HEK293 (cell line): ENCODE results near the gene GSAP.

Source experiments
- CTCF ChIA-PET: fragments of 350-600 bp; formaldehyde crosslinking; extraction: SDS; loops from one replicate; lab custom pipeline; 2021; ENCODE audit warnings: antibody characterized with exemption; lab: Yijun Ruan, JAX
- POLR2A ChIA-PET: fragments of 300-600 bp; formaldehyde crosslinking; extraction: SDS; loops from one replicate; lab custom pipeline; 2020; ENCODE audit warnings: antibody characterized with exemption, inconsistent platforms; lab: Yijun Ruan, JAX
- H3K27ac ChIP-seq: fragments of 200-500 bp; sonication (Bioruptor generic); 2 replicates; pipeline ENCODE4 v1.5.1; 2014; ENCODE audit warnings: low read depth, low read length, control low read depth, inconsistent platforms; ENCODE audit errors: extremely low read depth
- H3K36me3 ChIP-seq, 2 experiments: fragments of 200-500 bp in 1 of 2; sonication (Bioruptor generic) in 1 of 2; 1 replicate in 1 of 2; 2 replicates in 1 of 2; pipeline ENCODE4 v1.5.1; 2014 to 2017; ENCODE audit warnings: inconsistent platforms in 2 of 2, low read length in 2 of 2; ENCODE audit not compliant: control insufficient read depth in 2 of 2, insufficient read depth in 1 of 2
- H3K4me1 ChIP-seq: fragments of 200-500 bp; sonication (Bioruptor generic); 2 replicates; pipeline ENCODE4 v1.5.1; 2014; ENCODE audit warnings: mild to moderate bottlenecking, low read length, inconsistent platforms; ENCODE audit not compliant: control insufficient read depth, insufficient read depth
- H3K4me3 ChIP-seq: 2 replicates; pipeline ENCODE4 v1.5.1; 2011; ENCODE audit warnings: low read depth, mild to moderate bottlenecking, control low read depth, low read length, moderate library complexity
- H3K9me3 ChIP-seq: fragments of 200-500 bp; sonication (Bioruptor generic); 2 replicates; pipeline ENCODE4 v1.5.1; 2014; ENCODE audit warnings: low read depth, low read length, inconsistent platforms; ENCODE audit not compliant: control insufficient read depth, insufficient read depth
- GLIS1 ChIP-seq: fragments of 450-650 bp; formaldehyde crosslinking; IDR thresholded peaks from 2 replicates; pipeline ENCODE4 v1.5.1; 2016; ENCODE audit warnings: missing biosample characterization, missing genetic modification characterization
- GLIS2 ChIP-seq: fragments of 450-650 bp; formaldehyde crosslinking; IDR thresholded peaks from 2 replicates; pipeline ENCODE4 v1.5.1; 2016; ENCODE audit warnings: missing biosample characterization, missing genetic modification characterization
- KLF9 ChIP-seq: fragments of 450-650 bp; formaldehyde crosslinking; IDR thresholded peaks from 2 replicates; pipeline ENCODE4 v1.5.1; 2016; ENCODE audit warnings: missing biosample characterization, missing genetic modification characterization, low read depth
- YY2 ChIP-seq: fragments of 450-650 bp; formaldehyde crosslinking; IDR thresholded peaks from 2 replicates; pipeline ENCODE4 v1.5.1; 2016; ENCODE audit warnings: missing biosample characterization, missing genetic modification characterization
- ZBTB17 ChIP-seq: fragments of 450-650 bp; formaldehyde crosslinking; IDR thresholded peaks from 2 replicates; pipeline ENCODE4 v1.5.1; 2016; ENCODE audit warnings: missing biosample characterization, missing genetic modification characterization
- ZNF132 ChIP-seq: fragments of 450-650 bp; formaldehyde crosslinking; IDR thresholded peaks from 2 replicates; pipeline ENCODE4 v1.5.1; 2017; ENCODE audit warnings: missing biosample characterization, missing genetic modification characterization, borderline replicate concordance
- ZNF157 ChIP-seq: fragments of 450-650 bp; formaldehyde crosslinking; IDR thresholded peaks from 2 replicates; pipeline ENCODE4 v1.5.1; 2016; ENCODE audit warnings: missing biosample characterization, missing genetic modification characterization
- ZNF174 ChIP-seq: fragments of 450-650 bp; formaldehyde crosslinking; IDR thresholded peaks from 2 replicates; pipeline ENCODE4 v1.5.0; 2017; ENCODE audit warnings: missing biosample characterization, mild to moderate bottlenecking, missing genetic modification characterization
- ZNF266 ChIP-seq: fragments of 450-650 bp; formaldehyde crosslinking; IDR thresholded peaks from 2 replicates; pipeline ENCODE4 v1.5.1; 2016; ENCODE audit warnings: missing biosample characterization, missing genetic modification characterization, low read depth
- ZNF302 ChIP-seq: fragments of 450-650 bp; formaldehyde crosslinking; IDR thresholded peaks from 2 replicates; pipeline ENCODE4 v1.5.1; 2016; ENCODE audit warnings: missing biosample characterization, missing genetic modification characterization, low read depth
- ZNF37A ChIP-seq: fragments of 450-650 bp; IDR thresholded peaks from 2 replicates; pipeline ENCODE4 v1.5.1; 2018; ENCODE audit warnings: missing biosample characterization, missing genetic modification characterization
- ZNF404 ChIP-seq: fragments of 450-650 bp; formaldehyde crosslinking; IDR thresholded peaks from 2 replicates; pipeline ENCODE4 v1.5.1; 2017; ENCODE audit warnings: missing biosample characterization, missing genetic modification characterization
- ZNF423 ChIP-seq: fragments of 450-650 bp; formaldehyde crosslinking; IDR thresholded peaks from 2 replicates; pipeline ENCODE4 v1.5.1; 2016; ENCODE audit warnings: missing biosample characterization, missing genetic modification characterization
- ZNF558 ChIP-seq: fragments of 450-650 bp; formaldehyde crosslinking; IDR thresholded peaks from 2 replicates; pipeline ENCODE4 v1.5.1; 2016; ENCODE audit warnings: missing biosample characterization, missing genetic modification characterization
- ZNF596 ChIP-seq: fragments of 450-650 bp; IDR thresholded peaks from 2 replicates; pipeline ENCODE4 v1.5.0; 2018; ENCODE audit warnings: missing biosample characterization, mild to moderate bottlenecking, missing genetic modification characterization, moderate library complexity
- ZNF621 ChIP-seq: fragments of 450-650 bp; formaldehyde crosslinking; IDR thresholded peaks from 2 replicates; pipeline ENCODE4 v1.5.1; 2017; ENCODE audit warnings: missing biosample characterization, missing genetic modification characterization
- ZNF76 ChIP-seq: fragments of 450-650 bp; formaldehyde crosslinking; IDR thresholded peaks from 2 replicates; pipeline ENCODE4; 2016; ENCODE audit warnings: low read depth, missing biosample characterization, missing genetic modification characterization, borderline replicate concordance
- ZNF776 ChIP-seq: fragments of 450-650 bp; formaldehyde crosslinking; IDR thresholded peaks from 2 replicates; pipeline ENCODE4 v1.5.0; 2017; ENCODE audit warnings: missing biosample characterization, missing genetic modification characterization, borderline replicate concordance
- ZNF791 ChIP-seq: fragments of 450-650 bp; formaldehyde crosslinking; IDR thresholded peaks from 2 replicates; pipeline ENCODE4 v1.5.1; 2016; ENCODE audit warnings: missing biosample characterization, missing genetic modification characterization
- ZNF792 ChIP-seq: fragments of 450-650 bp; formaldehyde crosslinking; IDR thresholded peaks from 2 replicates; pipeline ENCODE4 v1.5.1; 2016; ENCODE audit warnings: missing biosample characterization, missing genetic modification characterization
- TF ChIP-seq, protein P1 (sequence below): fragments of 450-650 bp; IDR thresholded peaks from 2 replicates; pipeline ENCODE4 v1.5.1; 2018; ENCODE audit warnings: missing biosample characterization, missing genetic modification characterization
- TF ChIP-seq, protein P2 (sequence below): fragments of 450-650 bp; formaldehyde crosslinking; IDR thresholded peaks from 2 replicates; pipeline ENCODE4 v1.5.1; 2016; ENCODE audit warnings: missing biosample characterization, missing genetic modification characterization
- TF ChIP-seq, protein P3 (sequence below): fragments of 450-650 bp; formaldehyde crosslinking; IDR thresholded peaks from 2 replicates; pipeline ENCODE4 v1.5.1; 2017; ENCODE audit warnings: missing biosample characterization, mild to moderate bottlenecking, missing genetic modification characterization, moderate library complexity
- TF ChIP-seq, protein P4 (sequence below): fragments of 450-650 bp; formaldehyde crosslinking; IDR thresholded peaks from 2 replicates; pipeline ENCODE4 v1.5.1; 2016; ENCODE audit warnings: missing biosample characterization, missing genetic modification characterization
- TF ChIP-seq, protein P5 (sequence below): fragments of 450-650 bp; formaldehyde crosslinking; IDR thresholded peaks from 2 replicates; pipeline ENCODE4 v1.5.1; 2016; ENCODE audit warnings: missing biosample characterization, missing genetic modification characterization
- TF ChIP-seq, protein P6 (sequence below): fragments of 450-650 bp; formaldehyde crosslinking; IDR thresholded peaks from 2 replicates; pipeline ENCODE4 v1.5.1; 2016; ENCODE audit warnings: missing biosample characterization, missing genetic modification characterization, borderline replicate concordance
- TF ChIP-seq, protein P7 (sequence below): fragments of 450-650 bp; formaldehyde crosslinking; IDR thresholded peaks from 2 replicates; pipeline ENCODE4 v1.5.1; 2016; ENCODE audit warnings: missing biosample characterization, missing genetic modification characterization

Gene GSAP

DNA sequence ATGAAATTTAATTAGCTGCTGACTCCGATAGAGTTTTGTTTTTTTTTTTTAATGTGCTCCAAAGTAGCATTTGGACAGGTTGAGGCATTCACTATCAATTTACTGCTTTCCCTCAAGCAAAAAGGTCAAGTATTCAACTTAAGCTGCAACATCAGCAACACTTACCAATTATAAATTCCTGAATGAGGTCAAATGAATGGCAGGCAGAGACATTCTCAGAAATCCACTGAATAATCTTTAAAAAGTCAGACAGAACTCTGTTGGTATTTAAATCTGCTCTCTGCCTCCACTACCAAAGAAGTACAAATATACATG lies 62.8 kb downstream of the GSAP start:
- ChIA-PET CTCF (no interaction called here), POLR2A (no interaction called here)

DNA sequence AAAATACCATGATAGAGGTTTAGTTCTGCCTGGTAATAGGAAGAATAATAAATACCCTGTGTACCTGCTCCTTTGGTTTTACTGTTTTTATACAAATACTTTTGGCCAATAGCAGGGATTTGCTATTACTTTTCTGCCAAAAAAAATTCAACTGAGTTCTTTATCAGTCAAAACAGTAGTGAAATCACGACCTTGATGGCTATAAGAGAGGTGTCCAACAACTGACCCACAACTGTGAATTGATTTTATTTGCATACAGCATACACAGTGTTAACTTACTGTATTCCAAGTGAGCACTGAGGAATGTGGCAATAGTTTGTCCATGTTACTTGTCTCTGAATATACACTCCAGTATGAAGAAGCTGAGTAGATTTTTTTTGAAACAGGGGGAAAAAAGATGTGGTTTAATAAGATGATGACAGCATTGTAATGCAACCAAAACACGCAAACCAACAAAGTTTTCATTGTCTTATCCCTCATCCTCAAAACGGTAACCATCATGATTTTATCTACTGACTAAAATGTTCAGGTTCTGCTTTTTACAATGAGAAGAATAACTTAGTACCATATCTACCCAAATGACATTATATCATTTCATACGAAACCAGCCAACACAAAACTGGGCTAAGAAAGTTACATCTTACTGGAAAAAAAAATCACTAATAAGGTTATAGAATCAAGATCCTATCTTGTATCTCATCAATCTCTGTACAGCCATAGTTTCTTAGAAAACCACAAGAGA lies 63.3 kb downstream of the GSAP start:
- CTCF ChIA-PET = no interaction called here

More for the DNA sequence above, 62.8 kb downstream of the GSAP start:
- H3K9me3 ChIP-seq = no peaks in the 10 kb centered on the region
- no peak overlapping the region for H3K27ac ChIP-seq
- H3K36me3 ChIP-seq = no peaks in the 10 kb centered on the region
- TF ChIP-seq ZNF776 (tag by site-specific recombination) (no peak), ZNF302 (tag by site-specific recombination) (no peak), ZNF174 (tag by site-specific recombination) (no peak), ZNF266 (tag by site-specific recombination) (no peak), YY2 (no peak), ZNF404 (no peak), ZNF558 (tag by site-specific recombination) (no peak), ZNF37A (tag by site-specific recombination) (no peak), ZNF76 (tag by site-specific recombination) (no peak), ZBTB17 (tag by site-specific recombination) (no peak), ZNF423 (tag by site-specific recombination) (no peak)
- TF ChIP-seq, protein P1, sequence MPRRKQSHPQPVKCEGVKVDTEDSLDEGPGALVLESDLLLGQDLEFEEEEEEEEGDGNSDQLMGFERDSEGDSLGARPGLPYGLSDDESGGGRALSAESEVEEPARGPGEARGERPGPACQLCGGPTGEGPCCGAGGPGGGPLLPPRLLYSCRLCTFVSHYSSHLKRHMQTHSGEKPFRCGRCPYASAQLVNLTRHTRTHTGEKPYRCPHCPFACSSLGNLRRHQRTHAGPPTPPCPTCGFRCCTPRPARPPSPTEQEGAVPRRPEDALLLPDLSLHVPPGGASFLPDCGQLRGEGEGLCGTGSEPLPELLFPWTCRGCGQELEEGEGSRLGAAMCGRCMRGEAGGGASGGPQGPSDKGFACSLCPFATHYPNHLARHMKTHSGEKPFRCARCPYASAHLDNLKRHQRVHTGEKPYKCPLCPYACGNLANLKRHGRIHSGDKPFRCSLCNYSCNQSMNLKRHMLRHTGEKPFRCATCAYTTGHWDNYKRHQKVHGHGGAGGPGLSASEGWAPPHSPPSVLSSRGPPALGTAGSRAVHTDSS = no peak
- no peak overlapping the region for H3K4me3 ChIP-seq
- peaks cover 11% of the 10 kb centered on the region for H3K4me1 ChIP-seq

More for the DNA sequence above, 63.3 kb downstream of the GSAP start:
- peaks cover 14% of the 10 kb centered on the region for H3K4me1 ChIP-seq
- no peak for TF ChIP-seq GLIS2 (tag by site-specific recombination)
- TF ChIP-seq, protein P2, sequence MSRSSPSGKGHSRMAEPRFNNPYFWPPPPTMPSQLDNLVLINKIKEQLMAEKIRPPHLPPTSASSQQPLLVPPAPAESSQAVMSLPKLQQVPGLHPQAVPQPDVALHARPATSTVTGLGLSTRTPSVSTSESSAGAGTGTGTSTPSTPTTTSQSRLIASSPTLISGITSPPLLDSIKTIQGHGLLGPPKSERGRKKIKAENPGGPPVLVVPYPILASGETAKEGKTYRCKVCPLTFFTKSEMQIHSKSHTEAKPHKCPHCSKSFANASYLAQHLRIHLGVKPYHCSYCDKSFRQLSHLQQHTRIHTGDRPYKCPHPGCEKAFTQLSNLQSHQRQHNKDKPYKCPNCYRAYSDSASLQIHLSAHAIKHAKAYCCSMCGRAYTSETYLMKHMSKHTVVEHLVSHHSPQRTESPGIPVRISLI (tag by site-specific recombination) = no peak
- TF ChIP-seq, protein P3, sequence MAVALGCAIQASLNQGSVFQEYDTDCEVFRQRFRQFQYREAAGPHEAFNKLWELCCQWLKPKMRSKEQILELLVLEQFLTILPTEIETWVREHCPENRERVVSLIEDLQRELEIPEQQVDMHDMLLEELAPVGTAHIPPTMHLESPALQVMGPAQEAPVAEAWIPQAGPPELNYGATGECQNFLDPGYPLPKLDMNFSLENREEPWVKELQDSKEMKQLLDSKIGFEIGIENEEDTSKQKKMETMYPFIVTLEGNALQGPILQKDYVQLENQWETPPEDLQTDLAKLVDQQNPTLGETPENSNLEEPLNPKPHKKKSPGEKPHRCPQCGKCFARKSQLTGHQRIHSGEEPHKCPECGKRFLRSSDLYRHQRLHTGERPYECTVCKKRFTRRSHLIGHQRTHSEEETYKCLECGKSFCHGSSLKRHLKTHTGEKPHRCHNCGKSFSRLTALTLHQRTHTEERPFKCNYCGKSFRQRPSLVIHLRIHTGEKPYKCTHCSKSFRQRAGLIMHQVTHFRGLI (tag by site-specific recombination) = no peak
- TF ChIP-seq GLIS1 = no peak
- TF ChIP-seq KLF9 = no peak
- no peak for TF ChIP-seq ZNF132 (tag by site-specific recombination)
- TF ChIP-seq ZNF621 (tag by site-specific recombination) = no peak
- TF ChIP-seq, protein P4, sequence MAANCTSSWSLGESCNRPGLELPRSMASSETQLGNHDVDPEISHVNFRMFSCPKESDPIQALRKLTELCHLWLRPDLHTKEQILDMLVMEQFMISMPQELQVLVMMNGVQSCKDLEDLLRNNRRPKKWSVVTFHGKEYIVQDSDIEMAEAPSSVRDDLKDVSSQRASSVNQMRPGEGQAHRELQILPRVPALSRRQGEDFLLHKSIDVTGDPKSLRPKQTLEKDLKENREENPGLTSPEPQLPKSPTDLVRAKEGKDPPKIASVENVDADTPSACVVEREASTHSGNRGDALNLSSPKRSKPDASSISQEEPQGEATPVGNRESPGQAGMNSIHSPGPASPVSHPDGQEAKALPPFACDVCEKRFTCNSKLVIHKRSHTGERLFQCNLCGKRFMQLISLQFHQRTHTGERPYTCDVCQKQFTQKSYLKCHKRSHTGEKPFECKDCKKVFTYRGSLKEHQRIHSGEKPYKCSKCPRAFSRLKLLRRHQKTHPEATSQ (tag by site-specific recombination) = no peak
- no peak for TF ChIP-seq ZNF157
- TF ChIP-seq, protein P5, sequence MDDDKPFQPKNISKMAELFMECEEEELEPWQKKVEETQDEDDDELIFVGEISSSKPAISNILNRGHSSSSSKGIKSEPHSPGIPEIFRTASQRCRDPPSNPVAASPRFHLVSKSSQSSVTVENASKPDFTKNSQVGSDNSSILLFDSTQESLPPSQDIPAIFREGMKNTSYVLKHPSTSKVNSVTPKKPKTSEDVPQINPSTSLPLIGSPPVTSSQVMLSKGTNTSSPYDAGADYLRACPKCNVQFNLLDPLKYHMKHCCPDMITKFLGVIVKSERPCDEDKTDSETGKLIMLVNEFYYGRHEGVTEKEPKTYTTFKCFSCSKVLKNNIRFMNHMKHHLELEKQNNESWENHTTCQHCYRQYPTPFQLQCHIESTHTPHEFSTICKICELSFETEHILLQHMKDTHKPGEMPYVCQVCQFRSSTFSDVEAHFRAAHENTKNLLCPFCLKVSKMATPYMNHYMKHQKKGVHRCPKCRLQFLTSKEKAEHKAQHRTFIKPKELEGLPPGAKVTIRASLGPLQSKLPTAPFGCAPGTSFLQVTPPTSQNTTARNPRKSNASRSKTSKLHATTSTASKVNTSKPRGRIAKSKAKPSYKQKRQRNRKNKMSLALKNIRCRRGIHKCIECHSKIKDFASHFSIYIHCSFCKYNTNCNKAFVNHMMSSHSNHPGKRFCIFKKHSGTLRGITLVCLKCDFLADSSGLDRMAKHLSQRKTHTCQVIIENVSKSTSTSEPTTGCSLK (tag by site-specific recombination) = no peak
- TF ChIP-seq ZNF791 (tag by site-specific recombination) = no peak
- TF ChIP-seq ZNF792 (tag by site-specific recombination) = no peak
- TF ChIP-seq, protein P6, sequence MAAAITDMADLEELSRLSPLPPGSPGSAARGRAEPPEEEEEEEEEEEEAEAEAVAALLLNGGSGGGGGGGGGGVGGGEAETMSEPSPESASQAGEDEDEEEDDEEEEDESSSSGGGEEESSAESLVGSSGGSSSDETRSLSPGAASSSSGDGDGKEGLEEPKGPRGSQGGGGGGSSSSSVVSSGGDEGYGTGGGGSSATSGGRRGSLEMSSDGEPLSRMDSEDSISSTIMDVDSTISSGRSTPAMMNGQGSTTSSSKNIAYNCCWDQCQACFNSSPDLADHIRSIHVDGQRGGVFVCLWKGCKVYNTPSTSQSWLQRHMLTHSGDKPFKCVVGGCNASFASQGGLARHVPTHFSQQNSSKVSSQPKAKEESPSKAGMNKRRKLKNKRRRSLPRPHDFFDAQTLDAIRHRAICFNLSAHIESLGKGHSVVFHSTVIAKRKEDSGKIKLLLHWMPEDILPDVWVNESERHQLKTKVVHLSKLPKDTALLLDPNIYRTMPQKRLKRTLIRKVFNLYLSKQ = no peak
- no peak for TF ChIP-seq ZNF404
- no peak for TF ChIP-seq ZNF596 (tag by site-specific recombination)
- TF ChIP-seq, protein P7, sequence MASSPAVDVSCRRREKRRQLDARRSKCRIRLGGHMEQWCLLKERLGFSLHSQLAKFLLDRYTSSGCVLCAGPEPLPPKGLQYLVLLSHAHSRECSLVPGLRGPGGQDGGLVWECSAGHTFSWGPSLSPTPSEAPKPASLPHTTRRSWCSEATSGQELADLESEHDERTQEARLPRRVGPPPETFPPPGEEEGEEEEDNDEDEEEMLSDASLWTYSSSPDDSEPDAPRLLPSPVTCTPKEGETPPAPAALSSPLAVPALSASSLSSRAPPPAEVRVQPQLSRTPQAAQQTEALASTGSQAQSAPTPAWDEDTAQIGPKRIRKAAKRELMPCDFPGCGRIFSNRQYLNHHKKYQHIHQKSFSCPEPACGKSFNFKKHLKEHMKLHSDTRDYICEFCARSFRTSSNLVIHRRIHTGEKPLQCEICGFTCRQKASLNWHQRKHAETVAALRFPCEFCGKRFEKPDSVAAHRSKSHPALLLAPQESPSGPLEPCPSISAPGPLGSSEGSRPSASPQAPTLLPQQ = no peak
- H3K36me3 ChIP-seq = no peaks in the 10 kb centered on the region
- no peak overlapping the region for H3K27ac ChIP-seq
- POLR2A ChIA-PET = no interaction called here
- no peak overlapping the region for H3K4me3 ChIP-seq
- no peaks in the 10 kb centered on the region for H3K9me3 ChIP-seq
